Esophagus squamous epithelium (tissue), 5 donors: Measurements from ENCODE around the gene RBM10. TPM values are rescaled to one million over a fixed set of nuclear protein-coding genes. Genes with fewer than 3 reads are reported as not detected.

Experiments used
- DNase-seq: peaks from one replicate; lab custom pipeline; 2025; lab: John Stamatoyannopoulos, UW
- H3K27ac ChIP-seq, 4 donors: fragments of 200-600 bp; sonication (generic); one replicate each; pipeline ENCODE4 v1.5.1; 2016 to 2019; ENCODE audit warnings: mild to moderate bottlenecking in 1 of 4
- H3K27me3 ChIP-seq, 4 donors: fragments of 200-600 bp; sonication (generic); 1 replicate in 3 of 4; 2 replicates in 1 of 4; pipeline versions ENCODE4 v1.5.1 to v1.6.0; 2017 to 2021; ENCODE audit warnings: antibody characterized with exemption in 1 of 4
- H3K36me3 ChIP-seq, 3 donors: fragments of 200-600 bp; sonication (generic); one replicate each; pipeline ENCODE4 v1.5.1; 2016 to 2019
- H3K4me1 ChIP-seq, 3 donors: fragments of 200-600 bp; sonication (generic); one replicate each; pipeline ENCODE4 v1.5.1; 2017 to 2019
- H3K4me3 ChIP-seq, 4 donors: fragments of 200-600 bp; sonication (generic); 1 replicate in 3 of 4; 2 replicates in 1 of 4; pipeline ENCODE4 v1.5.1; 2016 to 2019; ENCODE audit warnings: mild to moderate bottlenecking in 2 of 4, moderate library complexity in 1 of 4
- H3K9me3 ChIP-seq, 3 donors: fragments of 200-600 bp; sonication (generic); one replicate each; pipeline ENCODE4 v1.5.1; 2016 to 2019
- POLR2A ChIP-seq, 4 donors: fragments of 450-650 bp; IDR thresholded peaks; one replicate each; pipeline ENCODE4 v1.6.1; 2017; ENCODE audit warnings: antibody characterized with exemption in 4 of 4, mild to moderate bottlenecking in 4 of 4, moderate library complexity in 3 of 4
- WGBS, 2 donors: methylation state at CpG; one replicate each; pipeline ENCODE4 v1.1.5; 2018; 5-methylcytosine and 5-hydroxymethylcytosine counted together
- intact Hi-C: fragments of 100-400 bp; cut with DNase I; formaldehyde crosslinking; loops from one replicate; pipeline ENCODE4 v1.15.0; 2022
- total RNA-seq, 4 donors: library from RNA; depleted of rRNA; stranded (reverse); fragments of >200 nt; gene quantifications; one replicate each; pipeline ENCODE4 v1.1.0, GENCODE V29; 2016
- TF ChIP-seq, protein P1 (sequence below), 6 experiments: fragments of 450-650 bp in 4 of 6; fragments of 200-600 bp in 2 of 6; sonication (generic) in 2 of 6; IDR thresholded peaks; one replicate each; pipeline ENCODE4 v1.5.1; 2016 to 2019; ENCODE audit warnings: antibody characterized with exemption in 6 of 6, mild to moderate bottlenecking in 4 of 6, moderate library complexity in 4 of 6
- donor health status: DM: yes; HTN: yes; CAD: no.

RBM10 gene
- total RNA-seq, 4 donors from 2014 or later, result 28.1 to 35.6 (median 28.6) TPM

DNA sequence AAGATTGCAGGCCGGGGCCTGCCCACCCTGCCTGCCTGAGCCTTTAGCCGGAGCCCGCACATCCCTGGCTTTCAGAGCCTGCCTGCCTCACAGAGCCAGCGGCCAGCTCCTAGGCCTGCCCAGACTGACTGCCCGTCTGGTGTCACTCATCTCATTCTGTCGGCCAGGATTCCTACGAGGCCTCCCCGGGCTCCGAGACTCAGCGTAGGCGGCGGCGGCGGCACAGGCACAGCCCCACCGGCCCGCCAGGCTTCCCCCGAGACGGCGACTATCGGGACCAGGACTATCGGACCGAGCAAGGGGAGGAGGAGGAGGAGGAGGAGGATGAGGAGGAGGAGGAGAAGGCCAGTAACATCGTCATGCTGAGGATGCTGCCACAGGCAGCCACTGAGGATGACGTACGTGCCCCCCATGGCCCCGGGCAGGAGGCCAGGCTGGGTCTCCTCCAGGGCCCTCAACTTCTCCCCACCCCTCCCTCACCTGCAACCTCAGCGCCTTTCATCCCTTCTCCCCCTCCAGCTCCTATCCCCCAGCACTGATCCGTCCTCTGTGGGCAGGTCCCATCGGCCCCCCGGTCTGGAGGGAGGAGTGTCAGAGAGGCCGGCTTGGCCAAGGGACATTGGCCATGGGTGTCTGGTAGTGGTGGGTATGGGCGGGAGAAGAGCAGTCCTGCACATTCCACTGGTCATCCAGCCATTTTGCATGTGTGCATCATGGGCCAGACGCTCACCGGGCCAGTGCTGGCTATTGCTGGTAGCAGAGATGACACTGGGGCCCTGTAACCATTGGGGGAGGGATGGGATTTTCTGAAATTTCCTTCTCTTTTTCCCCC is 26.1 kb downstream of the RBM10 start:
- Histone ChIP-seq H3K4me1 (no peaks in the 10 kb centered on the region), H3K27ac (no peak overlapping the region), H3K36me3 (peaks cover 0 to 70% (median 14%) of the 10 kb centered on the region in 3 donors), H3K27me3 (peaks cover 0 to 3% (median 0%) of the 10 kb centered on the region in 4 donors), H3K9me3 (no peaks in the 10 kb centered on the region), H3K4me3 (no peak overlapping the region)
- intact Hi-C loops, result no loop called here
- 79 to 89% methylated on average over 6 of the region's 34 CpGs for WGBS, 2 donors
- TF ChIP-seq, protein P1, sequence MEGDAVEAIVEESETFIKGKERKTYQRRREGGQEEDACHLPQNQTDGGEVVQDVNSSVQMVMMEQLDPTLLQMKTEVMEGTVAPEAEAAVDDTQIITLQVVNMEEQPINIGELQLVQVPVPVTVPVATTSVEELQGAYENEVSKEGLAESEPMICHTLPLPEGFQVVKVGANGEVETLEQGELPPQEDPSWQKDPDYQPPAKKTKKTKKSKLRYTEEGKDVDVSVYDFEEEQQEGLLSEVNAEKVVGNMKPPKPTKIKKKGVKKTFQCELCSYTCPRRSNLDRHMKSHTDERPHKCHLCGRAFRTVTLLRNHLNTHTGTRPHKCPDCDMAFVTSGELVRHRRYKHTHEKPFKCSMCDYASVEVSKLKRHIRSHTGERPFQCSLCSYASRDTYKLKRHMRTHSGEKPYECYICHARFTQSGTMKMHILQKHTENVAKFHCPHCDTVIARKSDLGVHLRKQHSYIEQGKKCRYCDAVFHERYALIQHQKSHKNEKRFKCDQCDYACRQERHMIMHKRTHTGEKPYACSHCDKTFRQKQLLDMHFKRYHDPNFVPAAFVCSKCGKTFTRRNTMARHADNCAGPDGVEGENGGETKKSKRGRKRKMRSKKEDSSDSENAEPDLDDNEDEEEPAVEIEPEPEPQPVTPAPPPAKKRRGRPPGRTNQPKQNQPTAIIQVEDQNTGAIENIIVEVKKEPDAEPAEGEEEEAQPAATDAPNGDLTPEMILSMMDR (IDR thresholded peaks at IDR 0.05), result no peak
- TF ChIP-seq POLR2A (IDR thresholded peaks at IDR 0.05), result no peak
- DNase-seq, result no peak

DNA sequence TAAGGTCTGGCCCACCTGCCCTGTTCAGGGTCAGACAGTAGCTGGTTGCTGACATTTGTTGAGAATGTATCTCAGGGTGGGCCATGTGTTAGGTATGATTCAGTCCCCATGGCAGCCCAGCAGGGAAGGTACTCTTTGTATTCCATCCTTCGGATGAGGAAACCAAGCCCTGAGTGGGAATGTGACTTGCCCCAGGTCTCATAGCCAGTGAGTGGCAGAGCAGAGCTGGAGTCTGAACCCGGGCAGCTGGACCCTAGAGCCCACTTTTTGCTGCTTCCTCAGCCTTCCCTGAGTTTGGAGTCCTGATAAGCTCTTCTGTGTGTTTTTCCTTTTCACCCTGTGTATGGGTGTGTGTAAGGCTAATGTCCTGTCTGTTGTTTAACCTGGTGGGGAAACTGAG is 27.0 kb downstream of the RBM10 start:
- WGBS, 2 donors, result 64 to 100% methylated on average over 1 to 2 of the region's 2 CpGs
- no peak for DNase-seq
- no peaks in the 10 kb centered on the region for H3K4me1 ChIP-seq
- intact Hi-C loops, result no loop called here
- no peak for TF ChIP-seq POLR2A (IDR thresholded peaks at IDR 0.05)
- TF ChIP-seq, protein P1 (IDR thresholded peaks at IDR 0.05), result no peak
- no peak overlapping the region for H3K4me3 ChIP-seq
- no peaks in the 10 kb centered on the region for H3K9me3 ChIP-seq
- peaks cover 0 to 80% (median 14%) of the 10 kb centered on the region in 3 donors for H3K36me3 ChIP-seq
- H3K27me3 ChIP-seq, result peaks cover 0 to 3% (median 0%) of the 10 kb centered on the region in 4 donors
- no peak overlapping the region for H3K27ac ChIP-seq

DNA sequence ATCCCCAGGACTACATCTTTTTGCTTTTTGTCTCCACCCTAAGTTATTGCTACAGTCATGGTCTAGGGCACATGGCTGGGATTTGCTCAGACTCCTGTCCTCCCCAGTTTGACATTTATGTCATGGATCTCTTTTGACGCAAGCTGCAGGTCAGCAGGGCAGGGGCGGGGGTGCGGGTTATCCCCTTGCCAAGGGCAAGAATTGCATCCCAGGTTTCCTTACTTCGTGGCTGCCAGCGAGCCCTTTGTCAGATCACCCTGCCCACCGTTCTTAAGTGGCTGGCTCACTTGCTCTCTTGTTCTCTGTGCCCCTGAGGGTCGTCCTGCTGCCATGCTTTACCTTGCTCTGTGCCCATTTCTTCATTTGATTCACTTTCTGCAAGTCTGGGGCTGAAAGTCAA is 27.5 kb downstream of the RBM10 start:
- DNase-seq, result no peak
- Histone ChIP-seq H3K4me1 (no peaks in the 10 kb centered on the region), H3K9me3 (no peaks in the 10 kb centered on the region), H3K27me3 (peaks cover 0 to 3% (median 0%) of the 10 kb centered on the region in 4 donors), H3K27ac (no peak overlapping the region), H3K4me3 (no peak overlapping the region), H3K36me3 (peaks cover 0 to 85% (median 14%) of the 10 kb centered on the region in 3 donors)
- WGBS, 2 donors, result 80 to 97% methylated on average over 5 to 7 of the region's 7 CpGs
- no peak for TF ChIP-seq POLR2A (IDR thresholded peaks at IDR 0.05)
- TF ChIP-seq, protein P1 (IDR thresholded peaks at IDR 0.05), result no peak
- intact Hi-C loops, result no loop called here

DNA sequence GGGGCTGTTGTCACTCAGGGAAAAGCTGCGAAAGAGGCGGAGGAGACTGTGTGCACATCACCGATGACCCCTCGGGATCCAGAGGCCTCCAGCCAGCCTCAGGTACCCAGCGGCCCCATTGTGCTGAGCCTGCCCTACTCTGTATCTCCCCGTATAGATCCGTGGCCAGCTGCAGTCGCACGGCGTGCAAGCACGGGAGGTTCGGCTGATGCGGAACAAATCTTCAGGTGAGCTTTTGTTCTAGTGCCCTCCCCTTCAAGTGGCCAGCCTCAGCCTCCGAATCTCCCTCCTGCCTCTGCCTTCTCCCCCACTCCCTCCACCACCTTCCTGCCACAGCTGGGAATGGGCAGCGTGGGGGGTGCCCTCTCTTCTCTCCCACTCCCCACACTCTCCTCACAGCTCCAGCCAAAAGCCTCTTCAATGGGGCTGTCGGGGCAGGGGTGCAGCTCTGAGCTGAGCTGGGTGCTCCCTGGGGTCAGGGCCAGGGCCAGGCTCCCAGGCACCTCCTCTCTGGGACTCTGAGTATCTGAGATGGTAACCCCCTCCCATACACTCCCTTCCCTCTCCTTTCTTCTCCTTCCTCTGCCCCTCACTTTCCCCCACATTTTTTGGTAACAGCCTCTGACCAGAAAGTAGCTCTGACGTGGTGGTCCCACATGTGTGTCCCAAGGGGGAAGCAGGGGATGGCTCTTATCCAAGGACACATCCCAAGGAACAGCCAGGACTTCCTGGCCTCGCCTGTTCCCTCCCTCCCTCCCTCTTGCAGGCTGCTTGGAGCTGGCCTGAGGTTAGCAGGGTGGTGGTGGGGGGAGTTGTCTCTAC is 28.2 kb downstream of the RBM10 start:
- H3K36me3 ChIP-seq, result peaks cover 0 to 92% (median 14%) of the 10 kb centered on the region in 3 donors

More for the DNA sequence above, 28.2 kb downstream of the RBM10 start:
- no peak for DNase-seq
- H3K4me3 ChIP-seq, result no peak overlapping the region
- intact Hi-C loops, result no loop called here
- 69 to 70% methylated on average over 2 to 8 of the region's 18 CpGs for WGBS, 2 donors
- H3K4me1 ChIP-seq, result no peaks in the 10 kb centered on the region
- H3K9me3 ChIP-seq, result no peaks in the 10 kb centered on the region
- H3K27ac ChIP-seq, result no peak overlapping the region
- H3K27me3 ChIP-seq, result peaks cover 0 to 3% (median 0%) of the 10 kb centered on the region in 4 donors
- TF ChIP-seq, protein P1 (IDR thresholded peaks at IDR 0.05), result no peak
- no peak for TF ChIP-seq POLR2A (IDR thresholded peaks at IDR 0.05)
